NCI-H2227 treated with DMSO at 0.1 percent for 48 hours (cell line): ENCODE measurements around the gene SMARCD3.

Experiments
- DNase-seq: peaks from one replicate; lab custom pipeline; 2025; lab: John Stamatoyannopoulos, UW

The SMARCD3 gene

DNA sequence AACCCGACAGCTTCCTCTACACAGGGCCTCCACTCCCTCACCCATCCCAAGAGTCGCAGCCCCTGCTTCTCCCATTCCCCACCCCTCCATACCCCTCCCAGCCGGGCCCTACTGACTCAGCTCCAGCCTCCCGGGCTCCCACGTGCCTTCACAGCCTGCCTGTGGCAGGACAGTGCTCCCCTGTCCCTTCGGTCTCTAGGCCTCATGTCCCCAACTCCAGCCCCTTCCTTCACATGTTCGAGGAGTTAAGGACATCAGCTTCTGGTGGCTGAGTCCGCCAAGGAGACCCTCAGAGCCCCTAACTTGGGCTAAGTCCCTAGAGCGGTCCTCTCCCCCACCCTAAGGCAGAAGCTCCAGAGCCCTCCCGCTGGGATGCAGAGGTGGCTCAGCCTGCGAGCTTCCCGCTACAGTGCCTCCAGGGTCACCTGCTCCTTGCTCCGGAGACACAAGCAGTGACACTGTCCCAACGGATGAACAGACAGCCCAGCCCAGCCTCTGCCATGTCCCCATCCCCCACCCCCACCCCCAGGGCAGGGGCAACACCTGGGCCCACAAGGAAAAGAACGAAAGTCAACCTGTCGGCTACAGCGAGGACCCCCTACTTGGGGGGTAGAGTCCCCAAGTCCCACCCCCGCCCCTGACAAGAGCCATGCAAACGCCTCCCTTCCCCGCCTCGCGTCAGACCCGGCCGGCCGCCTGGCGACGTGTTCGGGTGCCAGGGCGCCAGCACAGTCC is 716 bp downstream of the SMARCD3 start:
- no peak for DNase-seq

DNA sequence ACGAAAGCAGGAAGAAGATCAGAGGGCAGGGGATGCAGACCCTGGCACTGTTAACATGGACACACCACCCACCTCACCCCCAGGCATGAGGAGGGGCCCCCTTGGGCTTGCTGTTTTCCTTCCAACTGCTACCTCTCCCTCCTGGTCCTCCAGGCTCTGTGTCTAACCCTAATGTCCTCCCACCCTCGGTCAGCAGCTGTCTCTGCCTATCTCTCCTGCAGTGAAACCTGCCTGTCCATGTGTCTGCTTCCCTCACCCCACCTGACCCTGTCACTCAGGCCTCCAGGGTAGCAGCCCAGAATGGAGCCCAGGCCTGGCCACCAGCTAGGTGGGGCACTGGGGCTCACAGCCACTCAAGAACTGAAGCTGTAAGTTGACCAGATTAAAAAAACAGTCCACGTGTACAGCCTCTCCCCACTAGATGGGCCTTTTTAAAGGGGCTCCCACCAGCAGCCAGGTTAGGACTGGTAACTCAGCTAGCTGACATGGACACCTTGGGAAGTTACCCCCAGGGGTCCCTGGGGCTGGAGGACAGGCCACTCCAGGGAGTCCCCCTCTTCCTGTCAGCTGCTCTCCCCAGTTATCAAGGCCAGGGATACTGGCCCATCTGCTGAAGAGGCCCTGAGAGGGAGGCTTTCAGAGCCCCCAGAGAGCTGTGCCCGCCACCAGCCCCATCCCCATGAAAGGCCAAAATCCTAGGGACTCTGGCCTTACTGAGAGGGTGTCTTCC is 1.5 kb downstream of the SMARCD3 start:
- DNase-seq: no peak

DNA sequence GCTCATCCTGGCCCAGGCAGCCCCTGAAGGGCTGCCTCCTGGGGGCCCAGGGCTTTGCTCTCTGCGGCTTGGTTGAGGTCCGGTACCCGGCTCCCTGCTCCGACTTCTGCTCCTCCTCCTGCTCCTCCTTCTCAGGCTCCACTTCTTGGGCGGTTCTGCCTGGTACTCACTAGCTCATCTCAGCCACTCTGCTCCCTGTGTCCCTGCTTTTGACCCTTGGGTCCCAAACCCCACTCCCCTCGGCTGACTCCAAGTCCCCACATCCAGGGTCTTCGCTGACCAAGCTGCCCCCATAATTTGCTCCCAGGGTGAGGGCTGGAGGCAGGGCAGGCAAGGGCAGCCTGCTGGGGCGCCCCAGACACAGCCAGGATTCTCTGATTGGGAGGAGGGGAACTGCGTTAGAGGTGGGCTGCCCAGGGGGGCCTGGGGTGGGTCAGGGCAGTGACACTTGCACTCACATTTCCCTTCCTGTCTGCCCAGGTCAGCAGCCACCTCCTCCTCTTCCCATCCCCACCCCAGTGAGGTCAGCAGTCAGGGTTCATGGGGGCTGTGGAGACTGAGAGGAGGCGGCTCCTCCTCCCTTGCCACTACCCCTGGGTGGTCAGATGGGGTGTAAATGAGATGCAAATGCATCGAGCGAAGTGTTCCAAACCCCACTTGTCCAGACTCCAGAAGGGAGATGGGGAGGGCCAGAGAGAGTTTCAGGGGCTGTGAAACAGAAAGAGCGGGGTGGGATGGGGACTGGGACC is 2.2 kb downstream of the SMARCD3 start:
- no peak for DNase-seq

DNA sequence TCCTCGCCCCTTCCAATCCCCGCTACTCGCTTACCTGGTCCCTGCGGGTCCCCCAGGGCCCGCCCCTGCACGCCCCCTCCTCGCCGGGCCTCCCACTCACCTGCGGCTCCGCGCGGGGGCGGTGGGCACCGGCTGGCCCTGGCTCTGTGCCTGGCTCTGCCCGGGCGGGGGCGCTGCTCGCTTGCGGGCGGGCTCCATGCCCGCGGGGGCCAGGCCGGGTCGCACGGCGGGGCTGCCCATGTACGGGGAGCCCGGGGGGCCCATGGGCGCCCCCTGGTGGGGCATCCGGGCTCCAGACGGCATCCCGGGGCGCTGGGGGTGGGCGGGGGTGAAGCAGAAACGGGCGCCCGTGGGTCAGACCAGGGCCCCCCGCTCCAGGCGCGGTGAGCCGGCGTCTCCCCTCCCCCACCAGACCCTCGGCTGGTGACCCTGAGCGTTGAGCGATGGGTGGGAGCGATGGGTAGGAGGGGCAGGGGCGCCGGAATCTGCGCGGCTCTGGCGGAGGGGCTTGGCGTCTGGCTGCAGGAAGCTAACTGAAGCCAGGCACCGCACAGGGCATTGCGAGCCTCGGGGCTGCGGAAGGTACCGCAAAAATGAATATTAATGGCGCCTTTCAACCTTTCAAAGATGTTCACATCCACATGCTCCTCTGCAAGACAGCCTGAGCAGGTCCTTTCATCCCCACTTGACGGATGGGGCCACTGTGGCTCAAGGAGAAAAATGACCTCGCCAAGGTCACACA is 3.0 kb downstream of the SMARCD3 start:
- no peak for DNase-seq

DNA sequence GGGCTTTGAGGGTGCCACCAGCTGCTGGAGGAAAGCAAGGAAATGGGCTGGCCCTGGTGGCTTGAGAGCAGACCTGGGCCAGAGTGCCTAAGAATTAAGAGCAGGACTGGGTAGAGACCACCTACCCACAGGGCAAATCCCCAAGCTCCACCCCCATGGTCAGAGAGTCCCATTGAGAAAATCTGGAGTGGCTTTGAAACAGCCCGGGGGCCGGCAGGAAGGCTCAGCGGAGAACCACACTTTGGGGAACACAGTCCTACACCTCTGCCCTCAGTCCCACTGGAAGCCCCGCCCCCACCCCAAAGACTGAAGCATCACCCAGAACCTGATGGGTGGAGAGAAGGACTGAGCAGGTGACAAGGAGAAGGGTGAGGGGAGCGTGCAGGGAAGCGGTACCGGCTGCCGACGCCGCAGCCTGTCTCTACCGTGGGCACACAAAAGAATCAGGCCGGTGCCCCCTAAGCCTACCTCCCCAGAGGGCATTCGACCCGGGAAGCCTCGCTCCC is 3.6 kb downstream of the SMARCD3 start:
- no peak for DNase-seq

DNA sequence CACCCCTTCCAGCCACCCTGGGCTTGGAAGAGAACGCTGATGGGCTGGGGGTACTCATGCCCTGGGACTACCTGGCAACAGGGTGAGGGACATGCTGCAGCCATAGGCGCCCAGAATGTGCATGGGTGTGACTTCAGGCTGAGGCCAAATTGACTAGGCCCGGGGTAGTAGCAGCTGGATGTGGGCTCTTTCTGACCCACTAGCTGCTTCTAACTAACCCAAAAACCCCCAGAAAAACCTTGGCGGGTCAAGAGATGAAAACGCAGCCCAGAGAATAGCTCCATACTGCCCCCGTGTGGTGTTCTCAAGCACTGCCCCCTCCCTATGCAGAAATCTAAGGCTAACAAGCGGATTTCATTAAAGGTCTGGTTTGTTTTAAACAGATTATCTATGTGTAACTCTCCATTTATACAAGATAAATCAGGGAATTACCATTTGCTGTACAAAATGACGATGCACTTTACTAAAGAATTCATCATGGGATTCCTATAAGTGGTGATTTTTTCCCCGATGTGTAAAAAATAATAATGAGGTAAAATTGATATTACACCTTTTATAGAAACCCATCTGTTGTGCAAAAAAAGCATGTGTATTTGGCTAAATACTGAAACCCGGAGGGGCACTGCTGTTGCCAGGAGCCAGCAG is 4.2 kb downstream of the SMARCD3 start:
- DNase-seq: peak; percentile 65

DNA sequence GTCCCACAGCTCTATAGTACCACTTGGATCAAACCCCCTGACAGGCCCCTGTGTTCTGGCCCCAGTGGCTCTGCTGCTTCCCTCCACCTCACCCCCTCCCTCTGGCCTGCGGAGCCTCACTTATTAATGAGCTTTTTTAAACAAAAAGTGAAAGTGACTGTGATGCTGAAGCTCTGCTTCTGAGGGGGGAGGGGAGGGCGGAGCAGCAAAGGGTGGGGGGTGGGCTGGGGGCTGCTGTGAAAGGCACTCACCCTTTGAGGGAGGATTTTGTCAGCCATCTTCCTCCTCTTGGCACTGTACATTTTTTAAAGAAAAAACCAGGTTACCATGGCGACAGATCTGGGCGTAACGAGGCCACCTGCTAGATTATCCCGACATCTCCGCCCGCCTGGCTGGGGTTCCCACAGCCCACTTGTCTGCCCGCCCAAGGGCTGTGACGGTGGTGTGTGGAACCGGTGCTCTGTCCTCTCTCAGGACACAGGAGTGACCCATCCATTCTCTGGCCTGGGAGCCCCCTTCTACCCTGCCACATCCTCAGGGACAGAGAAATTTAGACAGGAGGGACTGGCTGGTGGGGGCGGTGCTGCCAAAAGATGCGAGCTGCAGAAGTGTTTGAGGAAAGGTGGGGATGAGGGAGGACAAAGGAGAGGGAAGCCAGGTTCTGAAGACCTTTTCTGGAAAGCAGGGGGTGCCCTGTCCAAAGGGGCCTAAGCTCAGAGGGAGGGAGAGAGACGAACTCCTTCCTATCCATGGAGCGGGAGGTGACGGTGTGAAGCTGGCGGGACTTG is 4.9 kb downstream of the SMARCD3 start:
- DNase-seq: peak; percentile 78

DNA sequence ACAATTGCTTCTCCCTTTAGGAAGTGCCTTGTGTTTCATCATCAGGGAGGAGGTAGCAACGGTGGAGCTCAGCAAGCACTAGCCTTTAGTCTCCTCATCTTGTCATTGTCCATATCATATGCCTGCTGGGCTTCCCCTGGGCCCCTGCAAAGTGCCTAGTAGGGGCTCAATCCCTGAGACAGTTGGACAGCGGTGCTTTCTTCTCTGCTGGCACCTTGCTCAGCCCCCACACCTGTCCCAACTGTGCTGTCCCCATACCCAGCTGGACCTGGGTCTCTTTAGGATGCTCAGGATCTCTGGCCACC is 5.5 kb downstream of the SMARCD3 start:
- DNase-seq: no peak

DNA sequence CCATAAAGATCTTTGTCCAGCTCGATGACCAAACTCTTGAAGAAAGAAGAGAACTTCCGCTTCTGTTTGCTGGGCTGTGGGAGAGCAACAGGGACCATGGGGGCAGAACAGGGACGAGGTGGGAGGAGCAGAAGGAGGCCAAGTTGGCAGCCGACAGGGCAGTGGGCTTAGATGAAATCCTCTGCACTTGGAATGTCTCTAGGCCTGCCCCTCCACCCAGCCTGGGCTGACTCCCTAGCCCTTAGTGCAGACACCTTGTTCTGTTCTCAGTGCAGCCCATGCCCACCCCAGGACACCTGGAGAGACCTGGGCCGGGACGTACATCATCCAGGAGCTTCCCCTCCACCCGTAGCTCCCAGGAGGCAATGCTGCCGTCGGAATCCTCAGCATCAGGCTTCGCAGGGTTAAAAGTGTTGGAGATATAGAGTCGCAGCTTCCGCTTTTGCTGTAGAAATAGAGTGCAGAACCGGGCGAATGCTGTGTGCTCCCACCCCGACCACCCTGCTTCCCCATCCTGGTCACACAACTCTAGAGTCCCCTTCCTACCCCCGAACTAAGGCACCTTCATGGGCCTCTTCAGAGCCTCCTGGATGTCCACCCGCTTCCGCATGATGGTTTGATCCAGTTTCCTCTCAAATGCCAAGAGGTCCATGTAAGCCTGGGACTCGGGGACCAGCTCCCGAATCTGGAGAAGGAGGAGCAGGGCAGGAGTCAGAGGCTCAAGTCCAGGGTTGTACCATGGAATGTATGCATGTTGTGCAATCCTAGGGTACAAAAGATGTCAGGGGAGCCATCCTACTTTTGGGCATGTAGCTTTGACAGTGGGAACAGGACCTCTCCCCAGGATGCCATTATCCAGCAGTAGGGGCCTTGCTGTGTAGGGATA is 6.1 kb downstream of the SMARCD3 start:
- no peak for DNase-seq

DNA sequence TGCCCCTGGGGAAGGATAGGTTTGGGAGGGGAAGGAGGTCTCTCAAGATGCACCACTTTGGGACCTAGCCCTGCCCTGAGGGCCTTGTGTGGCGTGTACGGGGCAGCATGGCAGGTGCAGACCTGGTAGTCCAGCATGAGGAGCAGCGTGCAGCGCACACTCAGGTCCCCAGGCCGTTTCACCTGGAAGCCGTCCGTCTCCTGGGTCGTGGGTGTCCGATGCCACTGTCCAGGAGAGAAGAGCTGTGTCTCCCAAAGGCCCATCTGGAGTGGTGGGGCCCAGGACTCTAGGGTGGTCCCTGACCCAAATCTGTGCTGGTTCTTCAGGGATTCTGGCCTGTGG is 6.8 kb downstream of the SMARCD3 start:
- no peak for DNase-seq

DNA sequence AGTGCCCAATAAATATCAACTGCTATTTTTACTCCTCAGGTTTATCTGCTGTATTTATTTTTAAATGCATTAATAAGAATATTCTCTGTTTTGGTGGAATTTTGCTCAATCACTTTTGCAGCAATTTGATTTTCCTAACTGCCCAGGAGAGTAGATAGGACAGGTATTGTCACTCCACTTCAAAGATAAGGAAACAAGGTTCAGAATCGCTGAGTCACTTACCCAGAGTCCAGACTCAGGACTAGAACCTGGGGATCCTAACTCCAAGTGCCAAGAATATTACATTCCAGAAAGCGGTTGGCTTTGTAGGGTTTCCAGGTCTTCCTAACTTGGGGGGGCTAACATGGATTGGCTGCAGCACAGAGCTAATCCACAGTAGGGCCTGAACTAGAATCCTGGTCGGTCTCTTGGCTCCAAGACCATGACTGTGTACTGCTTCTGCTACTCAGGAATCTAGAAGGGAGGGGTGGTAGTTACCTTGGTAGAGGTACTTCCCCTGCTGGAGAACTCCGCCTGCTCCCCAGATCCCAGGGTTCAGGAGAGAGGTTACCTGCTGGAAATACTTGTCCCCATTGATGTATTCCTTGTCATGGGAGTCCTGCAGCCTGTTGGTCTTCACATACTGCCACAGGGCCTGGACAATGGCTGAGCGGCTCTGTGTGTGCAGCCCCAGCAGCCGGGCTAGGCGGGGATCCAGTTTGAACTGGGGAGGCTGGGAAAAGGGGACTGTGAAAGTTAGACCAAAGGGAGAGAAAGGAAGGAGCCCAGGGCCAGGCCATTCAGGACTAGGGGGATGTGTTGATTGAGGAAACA is 7.3 kb downstream of the SMARCD3 start:
- no peak for DNase-seq

DNA sequence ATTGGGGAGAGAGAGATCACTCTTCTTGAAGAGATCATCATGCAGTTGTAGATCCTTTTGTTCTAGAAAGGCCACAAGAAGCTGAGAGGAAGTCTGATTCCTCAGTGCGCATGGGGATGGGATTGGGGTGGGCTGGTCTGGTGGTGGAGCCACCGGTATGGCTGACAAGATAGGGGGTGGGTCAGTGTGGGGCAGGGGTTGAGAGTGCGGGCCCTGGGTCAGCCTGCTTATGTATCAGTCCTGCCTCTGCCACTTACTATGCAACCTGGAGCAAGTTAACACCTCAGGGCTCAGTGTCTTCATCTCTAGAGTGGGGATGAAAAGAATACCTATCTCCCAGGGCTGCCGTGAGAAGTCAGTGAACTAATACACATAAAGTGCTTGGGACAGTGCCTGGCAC is 8.0 kb downstream of the SMARCD3 start:
- DNase-seq: no peak

DNA sequence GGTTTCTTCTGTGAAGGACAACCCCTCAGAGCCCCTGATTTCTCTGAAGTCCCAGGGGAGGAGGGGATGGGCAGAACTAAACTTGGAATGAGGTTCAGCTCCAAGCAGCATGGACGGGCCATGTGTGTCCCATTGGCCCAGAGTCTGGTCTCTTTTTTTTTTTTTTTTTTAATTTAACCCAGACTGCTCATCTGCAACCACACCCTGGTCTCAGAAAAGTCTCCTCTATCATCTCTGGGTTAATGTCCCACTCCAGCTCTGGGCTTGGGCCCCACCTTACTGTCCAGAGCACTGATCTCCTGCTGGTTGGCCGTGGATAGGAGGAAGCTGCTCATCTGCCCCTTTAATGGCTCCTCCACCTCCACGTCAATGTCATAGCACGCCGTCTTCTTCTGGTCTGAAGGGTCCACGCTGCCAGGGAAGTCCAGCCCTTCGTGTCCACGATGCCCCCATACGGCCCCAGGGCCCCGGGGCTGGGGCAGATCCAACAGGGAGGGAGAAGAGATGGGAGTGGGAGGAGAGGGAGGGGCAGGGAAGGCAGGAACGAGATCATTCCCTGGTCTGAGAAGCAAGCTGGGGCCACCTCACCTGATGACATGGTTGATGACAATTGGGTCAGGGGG is 8.5 kb downstream of the SMARCD3 start:
- DNase-seq: no peak

DNA sequence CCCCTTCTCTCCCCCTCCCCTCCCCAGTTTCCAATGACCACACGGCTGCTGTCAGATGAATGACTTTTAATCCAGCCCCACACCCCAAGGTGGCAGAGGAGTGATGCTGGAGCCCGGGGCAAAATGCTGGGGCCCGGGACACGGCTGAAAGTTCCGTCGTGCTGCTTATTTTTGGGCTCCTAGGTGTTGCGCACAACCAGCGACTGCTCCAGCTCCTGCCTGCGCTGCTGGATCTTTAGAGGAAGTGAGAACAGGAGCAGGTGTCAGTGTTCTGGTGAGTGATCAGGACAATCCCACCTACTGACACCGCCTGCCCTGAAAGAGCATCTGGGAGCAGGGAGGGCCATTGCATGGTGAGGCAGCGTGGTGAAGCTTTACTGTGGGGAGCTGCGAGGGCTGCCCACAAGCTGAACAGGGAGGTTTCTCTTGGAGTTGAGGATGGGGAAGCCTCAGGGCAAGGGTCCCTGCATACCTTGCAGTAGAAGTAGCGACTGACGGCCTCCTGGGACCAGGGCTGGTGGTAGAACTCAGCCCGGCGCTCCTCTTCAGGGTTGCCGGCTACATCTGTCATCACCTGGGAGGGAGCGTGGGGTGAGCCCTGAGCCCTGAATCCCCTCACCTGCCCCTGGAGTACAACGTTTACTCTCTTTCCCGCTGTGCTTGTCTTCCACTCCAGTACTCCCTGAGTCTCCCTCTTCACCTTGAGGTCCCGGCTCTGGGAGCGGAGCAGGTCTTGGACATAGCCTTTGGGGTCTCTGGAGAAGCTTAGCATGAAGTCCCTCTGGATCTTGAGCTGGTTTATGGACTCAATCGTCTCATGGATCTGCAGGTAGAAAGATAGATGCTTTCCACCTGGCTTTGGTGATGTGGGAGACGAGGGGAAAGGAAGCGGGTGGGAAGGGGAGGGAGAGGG is 9.3 kb downstream of the SMARCD3 start:
- DNase-seq: no peak

DNA sequence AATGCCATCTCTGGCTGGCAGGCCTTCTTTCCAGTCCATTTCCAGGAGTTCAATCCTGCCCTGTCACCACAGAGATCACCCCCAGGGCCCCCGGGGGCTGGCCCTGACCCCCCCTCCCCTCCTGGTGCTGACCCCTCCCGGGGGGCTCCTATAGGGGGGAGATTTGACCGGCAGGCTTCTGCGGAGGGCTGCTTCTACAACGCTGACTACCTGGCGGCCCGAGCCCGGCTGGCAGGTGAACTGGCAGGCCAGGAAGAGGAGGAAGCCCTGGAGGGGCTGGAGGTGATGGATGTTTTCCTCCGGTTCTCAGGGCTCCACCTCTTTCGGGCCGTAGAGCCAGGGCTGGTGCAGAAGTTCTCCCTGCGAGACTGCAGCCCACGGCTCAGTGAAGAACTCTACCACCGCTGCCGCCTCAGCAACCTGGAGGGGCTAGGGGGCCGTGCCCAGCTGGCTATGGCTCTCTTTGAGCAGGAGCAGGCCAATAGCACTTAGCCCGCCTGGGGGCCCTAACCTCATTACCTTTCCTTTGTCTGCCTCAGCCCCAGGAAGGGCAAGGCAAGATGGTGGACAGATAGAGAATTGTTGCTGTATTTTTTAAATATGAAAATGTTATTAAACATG is 10.2 kb downstream of the SMARCD3 start:
- DNase-seq: no peak

DNA sequence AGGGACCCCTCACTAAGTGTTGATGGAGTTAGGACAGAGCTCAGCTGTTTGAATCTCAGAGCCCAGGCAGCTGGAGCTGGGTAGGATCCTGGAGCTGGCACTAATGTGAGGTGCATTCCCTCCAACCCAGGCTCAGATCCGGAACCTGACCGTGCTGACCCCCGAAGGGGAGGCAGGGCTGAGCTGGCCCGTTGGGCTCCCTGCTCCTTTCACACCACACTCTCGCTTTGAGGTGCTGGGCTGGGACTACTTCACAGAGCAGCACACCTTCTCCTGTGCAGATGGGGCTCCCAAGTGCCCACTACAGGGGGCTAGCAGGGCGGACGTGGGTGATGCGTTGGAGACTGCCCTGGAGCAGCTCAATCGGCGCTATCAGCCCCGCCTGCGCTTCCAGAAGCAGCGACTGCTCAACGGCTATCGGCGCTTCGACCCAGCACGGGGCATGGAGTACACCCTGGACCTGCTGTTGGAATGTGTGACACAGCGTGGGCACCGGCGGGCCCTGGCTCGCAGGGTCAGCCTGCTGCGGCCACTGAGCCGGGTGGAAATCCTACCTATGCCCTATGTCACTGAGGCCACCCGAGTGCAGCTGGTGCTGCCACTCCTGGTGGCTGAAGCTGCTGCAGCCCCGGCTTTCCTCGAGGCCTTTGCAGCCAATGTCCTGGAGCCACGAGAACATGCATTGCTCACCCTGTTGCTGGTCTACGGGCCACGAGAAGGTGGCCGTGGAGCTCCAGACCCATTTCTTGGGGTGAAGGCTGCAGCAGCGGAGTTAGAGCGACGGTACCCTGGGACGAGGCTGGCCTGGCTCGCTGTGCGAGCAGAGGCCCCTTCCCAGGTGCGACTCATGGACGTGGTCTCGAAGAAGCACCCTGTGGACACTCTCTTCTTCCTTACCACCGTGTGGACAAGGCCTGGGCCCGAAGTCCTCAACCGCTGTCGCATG is 11.0 kb downstream of the SMARCD3 start:
- no peak for DNase-seq
